ENCODE measurements around the gene SPACA4. TPM values are rescaled to one million over a fixed set of nuclear protein-coding genes. Genes with fewer than 3 reads are reported as not detected.

SPACA4 gene
- polyA plus RNA-seq, 3 donors: 0.23 to 0.24 TPM; not detected in 1

DNA sequence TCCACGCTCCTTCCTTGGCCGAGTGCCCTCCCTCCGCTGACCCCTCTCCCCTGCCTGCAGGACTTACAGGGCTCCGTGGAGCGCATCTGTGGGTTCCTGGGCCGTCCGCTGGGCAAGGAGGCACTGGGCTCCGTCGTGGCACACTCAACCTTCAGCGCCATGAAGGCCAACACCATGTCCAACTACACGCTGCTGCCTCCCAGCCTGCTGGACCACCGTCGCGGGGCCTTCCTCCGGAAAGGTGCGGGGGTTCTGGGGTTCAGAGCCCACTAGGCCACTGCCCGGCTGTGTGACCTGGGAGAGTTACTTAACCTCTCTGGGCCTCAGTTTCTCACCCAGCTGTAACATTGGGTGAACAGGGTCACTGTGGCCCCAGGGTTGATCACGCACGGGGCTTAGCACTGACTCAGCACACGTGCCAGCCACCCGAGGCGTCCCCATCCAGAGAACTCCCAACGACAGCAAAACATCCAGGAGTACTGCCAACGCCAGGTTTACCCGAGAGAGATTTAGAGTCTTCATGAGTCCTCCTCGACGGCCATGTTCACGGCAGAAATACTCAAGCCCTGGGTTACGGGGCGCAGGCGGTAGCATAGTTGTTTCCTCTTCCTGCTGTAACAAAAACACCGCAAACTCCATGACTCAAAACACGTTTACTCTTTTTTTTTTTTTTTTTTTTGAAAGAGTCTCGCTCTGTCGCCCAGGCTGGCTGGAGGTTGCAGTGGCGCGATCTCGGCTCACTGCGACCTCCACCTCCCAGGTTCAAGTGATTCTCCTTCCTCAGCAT lies 9.7 kb upstream of the SPACA4 start:
- DNase-seq: no peak

- no peak for DNase-seq
Measured at GRCh38 chr19:48598996-48599700, 7.4 kb upstream of the SPACA4 start.

DNA sequence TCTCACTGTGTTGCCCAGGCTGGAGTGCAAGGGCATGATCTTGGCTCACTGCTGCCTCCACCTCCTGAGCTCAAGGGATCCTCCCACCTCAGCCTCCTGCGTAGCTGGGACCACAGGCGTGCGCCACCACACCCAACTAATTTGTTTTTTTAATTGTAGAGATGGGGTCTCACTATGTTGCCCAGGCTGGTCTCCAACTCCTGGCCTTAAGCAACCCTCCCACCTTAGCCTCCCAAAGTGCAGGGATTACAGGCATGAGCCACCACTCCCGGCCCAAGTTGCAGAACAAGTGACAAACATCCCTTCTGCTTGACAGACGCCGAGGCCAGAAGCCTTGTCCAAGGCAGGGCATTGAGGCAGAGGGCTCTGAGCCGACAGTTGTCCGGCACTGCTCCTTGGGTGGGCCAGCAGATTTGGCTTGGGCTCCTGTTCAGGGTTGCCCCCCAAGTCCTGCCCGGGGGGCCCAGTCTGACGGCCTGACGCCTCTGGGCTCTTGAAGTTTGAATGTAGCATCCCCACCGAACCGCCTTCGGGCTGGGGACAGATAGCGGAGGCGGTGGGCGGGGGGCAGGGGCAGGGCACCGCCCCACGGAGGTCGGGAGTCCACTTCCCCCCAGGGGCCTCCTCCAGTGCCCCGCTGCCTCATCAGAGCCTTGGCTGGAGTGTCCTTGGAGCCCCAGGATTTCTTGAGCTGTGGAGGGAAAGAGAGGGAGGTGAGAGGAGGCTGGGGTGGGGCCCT lies 5.7 kb upstream of the SPACA4 start:
- DNase-seq: no peak

DNA sequence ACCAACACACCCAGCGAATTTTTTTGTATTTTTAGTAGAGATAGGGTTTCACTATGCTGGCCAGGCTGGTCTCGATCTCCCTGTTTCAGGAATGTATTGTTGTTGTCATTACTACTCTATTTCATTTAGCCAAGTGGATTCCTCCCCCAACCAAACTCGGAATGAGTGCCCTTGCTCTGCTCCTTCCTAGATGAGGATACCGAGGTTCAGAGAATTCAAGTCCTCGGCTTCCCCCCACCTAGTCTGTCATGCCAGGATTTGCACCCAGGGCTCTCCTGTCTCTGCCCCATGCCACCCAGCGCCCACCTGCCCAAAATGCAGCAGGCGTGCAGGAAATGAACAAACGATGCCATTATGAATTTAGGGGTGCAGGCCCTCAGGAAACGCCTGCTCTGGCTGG lies 3.5 kb upstream of the SPACA4 start:
- DNase-seq: no peak

GRCh38 chr19:48603449-48603848 lies 3.1 kb upstream of the SPACA4 start:
- DNase-seq: no peak

- no peak for DNase-seq
Measured at GRCh38 chr19:48603850-48604249, 2.7 kb upstream of the SPACA4 start.

- DNase-seq: no peak
Measured at GRCh38 chr19:48607359-48607755, 815 bp downstream of the SPACA4 start.

GRCh38 chr19:48608798-48609263 lies 2.3 kb downstream of the SPACA4 start:
- no peak for DNase-seq

- no peak for DNase-seq
Measured at GRCh38 chr19:48609571-48610108, 3.1 kb downstream of the SPACA4 start.

DNA sequence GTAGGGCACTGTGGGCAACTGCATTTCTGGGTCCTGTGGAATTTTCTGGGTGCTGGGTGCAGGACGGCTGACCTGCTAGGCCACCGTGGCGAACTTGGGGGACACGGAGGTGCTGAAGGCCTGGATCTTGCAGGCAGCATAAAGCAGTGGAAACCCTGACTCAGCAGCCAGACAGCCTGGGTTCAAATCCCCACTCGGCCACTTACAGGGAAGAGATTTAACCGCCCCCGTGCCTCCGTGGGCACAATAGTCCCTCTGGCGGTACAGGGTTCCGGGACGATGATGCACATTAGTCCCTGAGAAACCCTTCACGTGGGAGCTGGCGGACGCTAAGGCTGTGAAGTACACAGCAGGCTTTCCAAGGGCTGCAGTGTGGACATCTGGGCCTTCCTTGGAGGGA lies 5.3 kb downstream of the SPACA4 start:
- no peak for DNase-seq

DNA sequence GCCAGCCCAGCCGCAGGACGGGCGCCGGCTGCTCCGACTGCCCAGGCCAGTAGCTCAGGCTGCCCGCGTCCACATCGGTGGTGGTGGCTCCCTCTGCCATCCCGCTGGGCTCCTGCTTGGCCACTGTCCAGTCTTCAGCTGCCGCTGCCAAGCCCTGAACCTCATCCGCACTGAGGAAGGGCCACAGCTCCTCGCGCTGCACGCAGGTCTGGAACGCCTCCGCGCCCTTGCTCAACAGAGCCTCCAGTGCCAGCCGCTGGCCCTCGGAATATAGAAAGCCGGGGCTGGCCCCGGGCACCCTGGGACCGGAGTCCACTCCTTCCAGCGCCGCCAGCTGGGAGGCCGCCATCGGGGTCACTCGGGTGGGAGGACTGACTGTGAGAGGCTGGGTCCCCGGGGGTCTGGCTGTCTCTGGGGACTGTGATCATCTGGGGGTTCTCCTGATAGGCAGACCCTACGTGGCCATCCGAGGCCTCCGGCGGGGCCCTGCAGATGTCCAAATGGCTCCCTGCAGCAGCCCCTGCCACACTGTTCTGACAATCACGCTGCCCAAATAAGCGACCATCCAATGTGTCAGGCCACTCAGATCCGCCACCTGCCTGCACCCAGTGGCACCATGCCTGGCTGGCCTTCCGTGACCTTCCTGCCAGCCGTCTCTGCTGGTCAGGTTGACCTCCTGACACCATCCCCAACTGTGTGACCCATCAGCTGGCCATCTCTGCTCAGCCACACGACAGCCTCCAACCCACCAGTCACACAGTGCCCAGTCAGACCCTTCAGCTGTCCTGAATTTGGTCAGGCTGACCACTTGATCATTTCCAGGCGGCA lies 6.7 kb downstream of the SPACA4 start:
- no peak for DNase-seq

GRCh38 chr19:48613852-48614435 lies 7.4 kb downstream of the SPACA4 start:
- no peak for DNase-seq

DNA sequence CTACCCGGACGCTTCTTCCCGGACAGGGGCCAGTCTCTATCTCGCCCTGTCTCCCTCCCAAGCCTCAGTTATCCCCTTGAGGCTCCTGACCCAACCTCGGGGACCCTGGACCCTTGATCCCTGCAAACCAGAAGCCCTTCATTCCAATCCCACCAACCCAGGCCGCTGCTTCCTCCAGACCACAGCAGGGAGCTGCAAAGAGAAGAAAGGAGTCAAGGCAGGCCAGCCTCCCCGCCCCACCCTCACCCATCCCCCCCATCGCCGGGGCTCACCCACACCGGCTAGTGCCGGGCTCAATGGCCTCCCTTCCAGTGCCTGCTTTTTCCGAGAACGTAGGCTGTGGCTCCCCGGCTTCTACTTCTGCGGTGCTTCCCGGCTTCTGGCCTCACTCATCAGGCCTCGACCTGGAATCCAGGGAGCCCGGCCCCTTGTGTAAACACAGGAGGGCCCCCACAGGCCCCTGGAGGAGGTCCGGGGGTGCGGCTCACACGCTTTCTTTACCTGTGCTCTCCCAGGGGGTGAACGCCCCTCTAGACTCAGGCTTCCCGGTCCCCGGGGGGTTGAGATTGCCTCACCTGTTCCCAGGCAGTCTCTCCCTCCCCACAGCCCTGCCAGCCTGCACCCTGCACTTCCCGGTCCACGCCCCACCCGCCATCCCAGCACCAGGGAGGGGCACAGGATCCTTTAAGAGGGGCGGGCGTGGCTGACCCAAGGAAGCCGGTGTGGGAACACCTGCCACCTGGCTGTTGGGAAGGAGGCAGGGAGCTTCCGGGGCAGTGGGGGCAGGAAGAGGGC lies 8.1 kb downstream of the SPACA4 start, which contains the start of gene FAM83E:
Gene FAM83E, minus strand, starts transcription at position 641 of the 795 bp plus-strand sequence. CDS start 1,704 bp downstream, outside the sequence.
- no peak for DNase-seq

DNA sequence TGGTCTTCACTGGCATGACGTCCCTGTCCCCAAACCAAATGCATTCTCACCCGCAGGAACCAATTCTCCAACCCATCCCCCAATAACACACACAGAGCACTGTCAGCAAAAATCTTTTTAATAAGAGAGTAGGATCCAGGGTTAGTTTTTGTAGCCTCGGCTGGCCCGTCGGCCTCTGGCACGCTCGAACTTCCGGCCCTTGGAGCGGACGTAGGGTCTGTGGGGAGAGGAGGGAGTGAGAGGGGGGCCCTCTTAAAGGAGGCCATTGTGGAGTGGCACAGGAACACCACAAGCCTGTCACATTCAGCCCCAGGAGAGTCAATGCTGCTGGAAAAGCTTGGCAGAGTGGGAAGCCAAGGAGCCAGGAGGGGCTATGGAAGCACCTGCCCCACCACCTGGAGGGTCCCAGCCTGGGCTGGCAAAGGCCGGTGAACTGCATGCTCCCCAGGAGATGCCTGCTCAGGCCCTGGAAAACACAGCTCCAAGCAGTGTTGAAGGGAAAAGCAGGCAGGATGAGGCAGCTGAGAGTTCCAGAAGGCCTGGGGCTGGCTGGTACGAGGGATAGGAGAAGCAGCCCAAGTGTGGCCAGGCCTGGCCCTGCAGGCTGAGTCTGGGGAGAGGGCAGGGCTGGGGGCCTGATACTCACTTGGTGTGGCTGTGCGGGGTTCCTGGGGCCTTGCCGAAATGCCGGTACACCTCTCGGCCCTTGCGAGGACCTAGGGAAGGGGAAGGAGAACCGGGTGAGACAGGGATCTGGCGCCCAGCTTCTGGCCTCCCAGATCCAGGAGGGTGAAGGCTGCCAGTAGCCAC lies 8.9 kb downstream of the SPACA4 start:
- DNase-seq: no peak

DNA sequence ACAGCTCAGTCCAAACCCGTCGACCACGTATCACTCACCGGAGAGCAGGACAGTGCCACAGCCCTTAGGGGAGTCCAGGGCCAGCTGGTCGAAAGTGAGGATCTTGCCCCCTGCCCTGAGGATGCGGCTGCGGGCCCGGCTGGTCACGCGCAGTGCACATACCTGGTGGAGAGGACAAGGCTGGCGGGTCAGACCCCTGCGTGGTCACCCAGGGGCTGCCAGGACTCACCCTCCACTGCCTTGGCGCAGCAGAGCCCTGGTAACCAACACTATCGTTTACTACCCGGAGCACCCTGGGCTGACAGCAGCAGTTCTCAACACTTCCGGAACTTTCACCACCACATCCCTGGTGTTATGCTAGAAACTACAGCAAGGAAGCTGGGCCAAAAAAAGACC lies 9.5 kb downstream of the SPACA4 start:
- no peak for DNase-seq

GRCh38 chr19:48616491-48617056 lies 10.0 kb downstream of the SPACA4 start:
- DNase-seq: no peak

DNA sequence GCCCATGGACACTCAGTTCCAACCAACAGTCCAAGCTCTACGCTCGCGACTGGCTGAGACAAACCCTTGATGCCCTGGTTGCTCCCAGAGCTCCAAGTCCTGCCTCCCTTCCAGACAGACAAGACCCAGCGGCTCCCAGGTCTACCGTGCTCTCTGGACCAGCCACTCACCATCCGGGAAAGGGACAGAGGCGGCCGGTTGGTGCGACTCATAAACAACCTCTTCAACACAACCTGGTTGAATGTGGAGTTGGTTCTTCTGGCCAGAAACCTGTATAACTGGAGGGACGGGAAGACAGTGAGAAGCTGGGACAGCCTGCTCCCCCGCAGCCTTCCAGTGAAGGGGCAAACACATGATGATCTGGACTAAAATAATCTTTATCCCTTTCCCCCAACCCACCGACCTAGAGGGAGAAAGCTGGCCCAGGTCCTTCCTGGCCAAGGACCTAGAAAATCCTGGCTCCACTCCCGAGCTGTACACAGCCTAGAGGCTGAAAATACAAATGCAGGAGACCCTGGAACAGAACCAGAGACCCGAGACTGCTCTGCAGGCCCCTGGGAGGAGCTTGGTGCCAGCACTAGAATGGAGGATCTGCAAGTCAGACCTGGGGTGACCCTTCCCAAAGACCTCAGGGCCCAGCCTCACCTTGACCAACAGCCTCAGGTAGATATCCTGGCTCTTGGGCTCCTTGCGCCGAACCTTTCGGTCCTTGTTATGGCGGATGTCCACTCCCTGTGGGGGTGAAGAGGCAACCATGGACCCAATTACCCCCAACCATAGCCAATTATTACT lies 10.8 kb downstream of the SPACA4 start:
- DNase-seq: no peak

Measured in renal pelvis (tissue), 4 donors.